ENCODE results near the gene COL13A1.

COL13A1 gene

DNA sequence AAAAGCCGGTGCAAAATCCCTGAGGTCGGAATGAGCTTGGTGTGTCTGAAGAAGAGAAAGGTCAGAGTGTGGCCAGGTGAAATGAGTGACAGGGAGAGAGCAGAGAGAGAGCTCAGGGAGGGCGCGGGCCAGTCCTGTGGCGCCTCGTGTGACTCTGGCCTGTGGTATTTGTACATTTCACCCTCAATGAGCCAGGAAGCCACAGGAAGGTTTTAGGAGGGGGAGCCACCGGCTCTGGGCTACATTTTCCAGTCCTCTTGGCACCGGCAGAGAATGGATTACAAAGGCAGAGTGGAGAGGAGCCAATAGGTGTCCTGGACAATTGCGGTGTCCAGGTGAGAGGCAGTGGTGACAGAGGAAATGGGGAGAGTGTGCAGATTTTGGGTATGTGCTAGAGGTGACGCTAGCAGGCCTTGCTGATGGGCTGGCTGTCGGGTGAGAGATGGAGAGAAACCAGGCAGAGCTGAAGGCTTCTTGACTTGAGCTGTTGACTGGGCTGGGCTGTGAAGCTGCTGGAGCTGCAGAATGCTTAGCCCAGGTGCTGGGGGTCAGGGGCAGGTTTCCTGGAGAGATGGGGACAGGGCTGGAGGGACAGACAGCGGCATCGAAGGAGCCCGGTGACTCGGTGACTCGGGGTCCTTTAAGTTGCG is 38.1 kb downstream of the COL13A1 start:
- H3K27me3 ChIP-seq (replicated peaks; ENCODE audit: control insufficient read depth, insufficient read depth, low read length, poor library complexity, severe bottlenecking) = no peaks in the 10 kb centered on the region
- DNase-seq = no peak
- H3K27ac ChIP-seq (ENCODE audit: insufficient read depth, low read length, poor library complexity, severe bottlenecking) = no peak overlapping the region
- H3K4me3 ChIP-seq (ENCODE audit: insufficient read depth, low read depth, low read length, poor library complexity, severe bottlenecking) = no peak overlapping the region
- H3K9me3 ChIP-seq (ENCODE audit: control insufficient read depth, low read length) = no peaks in the 10 kb centered on the region
- H3K4me1 ChIP-seq (ENCODE audit: control insufficient read depth, insufficient read depth, low read length, poor library complexity, severe bottlenecking) = no peaks in the 10 kb centered on the region
- H3K36me3 ChIP-seq (ENCODE audit: control insufficient read depth, insufficient read depth, low read length) = no peaks in the 10 kb centered on the region

DNA sequence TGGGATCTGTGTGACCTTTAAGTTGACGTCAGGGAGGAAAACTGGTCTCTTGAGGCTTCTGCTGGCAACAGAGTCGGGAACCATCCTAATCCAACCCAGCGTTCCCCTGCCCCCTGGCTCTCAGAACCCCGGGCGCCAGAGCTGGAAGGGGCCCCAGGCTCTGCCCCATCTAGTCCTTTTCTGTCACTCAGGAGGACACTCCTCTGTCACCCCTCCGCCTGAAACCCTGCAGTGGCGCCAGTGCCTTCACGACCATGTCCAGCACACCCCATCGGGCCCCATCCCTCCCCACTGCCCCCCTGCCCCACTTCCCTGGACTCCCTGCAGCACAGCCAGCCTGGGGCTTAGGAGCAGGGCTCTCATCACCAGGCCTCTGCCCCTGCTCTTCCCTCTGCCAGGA is 39.1 kb downstream of the COL13A1 start:
- no peaks in the 10 kb centered on the region for H3K27me3 ChIP-seq (replicated peaks; ENCODE audit: control insufficient read depth, insufficient read depth, low read length, poor library complexity, severe bottlenecking)
- no peaks in the 10 kb centered on the region for H3K36me3 ChIP-seq (ENCODE audit: control insufficient read depth, insufficient read depth, low read length)
- H3K9me3 ChIP-seq (ENCODE audit: control insufficient read depth, low read length) = no peaks in the 10 kb centered on the region
- H3K27ac ChIP-seq (ENCODE audit: insufficient read depth, low read length, poor library complexity, severe bottlenecking) = no peak overlapping the region
- DNase-seq = no peak
- no peaks in the 10 kb centered on the region for H3K4me1 ChIP-seq (ENCODE audit: control insufficient read depth, insufficient read depth, low read length, poor library complexity, severe bottlenecking)
- no peak overlapping the region for H3K4me3 ChIP-seq (ENCODE audit: insufficient read depth, low read depth, low read length, poor library complexity, severe bottlenecking)

DNA sequence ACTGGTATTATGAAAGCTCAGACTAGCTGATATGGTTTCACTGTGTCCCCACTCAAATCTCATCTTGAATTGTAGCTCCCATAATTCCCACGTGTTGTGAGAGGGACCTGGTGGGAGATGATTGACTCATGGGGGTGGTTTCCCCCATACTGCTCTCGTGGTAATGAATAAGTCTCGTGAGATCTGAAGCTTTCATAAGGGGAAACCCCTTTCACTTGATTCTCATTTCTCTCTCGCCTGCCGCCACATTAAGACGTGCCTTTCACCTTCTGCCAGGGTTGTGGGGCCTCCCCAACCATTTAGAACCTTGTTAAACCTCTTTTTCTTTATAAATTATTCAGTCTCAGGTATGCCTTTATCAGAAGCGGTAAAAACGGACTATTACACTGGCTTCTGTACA is 40.3 kb downstream of the COL13A1 start:
- H3K4me3 ChIP-seq (ENCODE audit: insufficient read depth, low read depth, low read length, poor library complexity, severe bottlenecking) = no peak overlapping the region
- no peak for DNase-seq
- no peaks in the 10 kb centered on the region for H3K27me3 ChIP-seq (replicated peaks; ENCODE audit: control insufficient read depth, insufficient read depth, low read length, poor library complexity, severe bottlenecking)
- H3K9me3 ChIP-seq (ENCODE audit: control insufficient read depth, low read length) = no peaks in the 10 kb centered on the region
- H3K36me3 ChIP-seq (ENCODE audit: control insufficient read depth, insufficient read depth, low read length) = no peaks in the 10 kb centered on the region
- no peak overlapping the region for H3K27ac ChIP-seq (ENCODE audit: insufficient read depth, low read length, poor library complexity, severe bottlenecking)
- no peaks in the 10 kb centered on the region for H3K4me1 ChIP-seq (ENCODE audit: control insufficient read depth, insufficient read depth, low read length, poor library complexity, severe bottlenecking)

DNA sequence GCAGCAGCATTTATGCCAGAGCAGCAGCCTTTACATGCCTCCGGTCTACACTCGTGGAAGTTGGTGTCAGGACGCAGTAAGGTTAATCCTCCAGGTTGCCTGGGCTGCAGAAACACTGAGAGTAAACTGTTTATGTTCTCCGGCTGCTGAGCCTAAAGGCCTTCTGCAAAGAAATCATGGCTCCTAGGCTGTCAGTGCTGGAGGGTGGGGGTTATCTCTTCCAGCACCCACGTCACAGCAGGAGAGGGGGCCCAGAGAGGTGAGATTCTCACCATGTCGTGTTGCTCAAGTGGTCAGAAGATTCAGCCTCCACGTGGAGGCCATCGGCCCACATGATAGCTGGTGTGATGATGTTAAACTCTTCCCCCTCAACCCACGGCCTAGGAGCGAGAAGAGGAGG is 41.2 kb downstream of the COL13A1 start:
- Histone ChIP-seq H3K27ac (ENCODE audit: insufficient read depth, low read length, poor library complexity, severe bottlenecking) (no peak overlapping the region), H3K4me3 (ENCODE audit: insufficient read depth, low read depth, low read length, poor library complexity, severe bottlenecking) (no peak overlapping the region), H3K9me3 (ENCODE audit: control insufficient read depth, low read length) (no peaks in the 10 kb centered on the region), H3K4me1 (ENCODE audit: control insufficient read depth, insufficient read depth, low read length, poor library complexity, severe bottlenecking) (no peaks in the 10 kb centered on the region), H3K36me3 (ENCODE audit: control insufficient read depth, insufficient read depth, low read length) (no peaks in the 10 kb centered on the region), H3K27me3 (replicated peaks; ENCODE audit: control insufficient read depth, insufficient read depth, low read length, poor library complexity, severe bottlenecking) (no peaks in the 10 kb centered on the region)
- DNase-seq = no peak

DNA sequence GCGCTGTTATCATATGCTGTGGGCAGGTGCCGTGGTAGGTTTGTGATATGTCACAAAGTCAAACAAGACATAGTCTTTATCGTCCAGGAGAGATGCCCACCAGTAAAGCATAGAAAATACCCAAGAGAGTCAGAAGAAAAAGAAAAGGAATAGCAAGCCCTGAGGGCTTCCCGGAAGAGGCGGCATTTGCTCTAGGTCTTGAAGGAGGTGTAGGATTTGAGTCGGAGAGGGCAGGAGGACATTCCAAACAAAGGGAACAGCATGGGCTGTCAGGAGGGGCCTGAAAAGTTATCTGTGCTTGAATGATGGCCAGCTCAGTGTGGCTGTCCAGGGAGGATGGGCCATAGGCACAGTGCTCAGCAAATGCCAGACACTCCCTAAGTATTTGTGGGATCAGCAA is 42.2 kb downstream of the COL13A1 start:
- Histone ChIP-seq H3K27ac (ENCODE audit: insufficient read depth, low read length, poor library complexity, severe bottlenecking) (no peak overlapping the region), H3K9me3 (ENCODE audit: control insufficient read depth, low read length) (no peaks in the 10 kb centered on the region), H3K4me1 (ENCODE audit: control insufficient read depth, insufficient read depth, low read length, poor library complexity, severe bottlenecking) (no peaks in the 10 kb centered on the region), H3K4me3 (ENCODE audit: insufficient read depth, low read depth, low read length, poor library complexity, severe bottlenecking) (no peak overlapping the region), H3K27me3 (replicated peaks; ENCODE audit: control insufficient read depth, insufficient read depth, low read length, poor library complexity, severe bottlenecking) (no peaks in the 10 kb centered on the region), H3K36me3 (ENCODE audit: control insufficient read depth, insufficient read depth, low read length) (no peaks in the 10 kb centered on the region)
- no peak for DNase-seq

DNA sequence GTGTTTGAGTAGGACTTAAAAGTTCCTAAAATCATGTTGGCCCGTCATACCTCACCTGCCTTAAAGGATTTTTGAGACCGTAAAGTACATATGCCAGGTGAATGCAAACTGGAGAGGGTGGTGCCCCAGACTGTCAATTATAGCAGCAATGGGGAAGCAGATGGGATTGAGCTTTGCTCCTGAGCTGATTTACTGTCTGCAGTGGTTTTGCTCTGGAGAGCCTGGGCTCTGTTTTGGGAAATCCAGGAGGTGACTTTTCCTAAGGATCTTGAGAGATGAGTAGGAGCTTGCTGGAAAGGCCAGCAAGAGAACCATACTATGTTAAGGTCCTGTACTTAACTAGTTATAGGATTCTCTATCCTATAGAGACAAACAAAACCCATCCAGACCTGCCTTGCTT is 43.0 kb downstream of the COL13A1 start:
- H3K27me3 ChIP-seq (replicated peaks; ENCODE audit: control insufficient read depth, insufficient read depth, low read length, poor library complexity, severe bottlenecking) = no peaks in the 10 kb centered on the region
- H3K4me3 ChIP-seq (ENCODE audit: insufficient read depth, low read depth, low read length, poor library complexity, severe bottlenecking) = no peak overlapping the region
- H3K27ac ChIP-seq (ENCODE audit: insufficient read depth, low read length, poor library complexity, severe bottlenecking) = no peak overlapping the region
- no peak for DNase-seq
- no peaks in the 10 kb centered on the region for H3K36me3 ChIP-seq (ENCODE audit: control insufficient read depth, insufficient read depth, low read length)
- H3K9me3 ChIP-seq (ENCODE audit: control insufficient read depth, low read length) = no peaks in the 10 kb centered on the region
- no peaks in the 10 kb centered on the region for H3K4me1 ChIP-seq (ENCODE audit: control insufficient read depth, insufficient read depth, low read length, poor library complexity, severe bottlenecking)

DNA sequence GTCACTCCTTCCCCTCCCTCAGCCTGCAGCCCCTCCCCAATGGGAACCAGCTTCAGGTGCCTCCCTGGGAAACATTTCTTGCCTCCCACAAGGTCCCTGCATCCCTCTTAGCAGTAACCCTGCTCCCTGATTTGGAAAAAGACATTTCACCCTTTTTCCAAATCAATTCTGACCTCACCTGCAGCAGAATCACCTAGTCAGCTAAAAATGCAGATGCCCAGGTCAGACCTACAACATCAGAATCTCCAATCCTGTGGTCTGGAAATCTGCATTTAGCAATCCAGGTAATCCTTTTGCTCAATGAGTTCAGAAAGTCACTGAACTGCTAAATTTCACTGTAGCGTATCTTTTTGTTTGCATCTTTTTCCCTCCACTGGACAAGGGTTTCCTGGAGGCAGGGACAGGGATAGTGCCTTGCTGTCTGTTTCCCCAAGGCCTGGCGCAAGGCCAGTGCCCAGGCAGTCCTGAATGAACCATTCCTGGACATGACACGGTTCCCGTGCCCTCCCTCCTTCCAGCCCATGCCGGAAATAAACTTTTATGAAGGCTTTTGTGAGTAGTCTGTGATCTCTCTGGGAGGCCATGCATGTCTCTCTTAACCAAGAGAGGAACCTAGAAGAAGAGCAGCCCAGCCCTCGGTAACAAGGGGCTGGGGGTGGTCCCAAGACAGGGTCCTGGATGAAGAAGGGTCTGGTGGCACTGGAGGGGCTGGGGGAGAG is 44.0 kb downstream of the COL13A1 start:
- H3K27me3 ChIP-seq (replicated peaks; ENCODE audit: control insufficient read depth, insufficient read depth, low read length, poor library complexity, severe bottlenecking) = no peaks in the 10 kb centered on the region
- no peak overlapping the region for H3K27ac ChIP-seq (ENCODE audit: insufficient read depth, low read length, poor library complexity, severe bottlenecking)
- H3K4me3 ChIP-seq (ENCODE audit: insufficient read depth, low read depth, low read length, poor library complexity, severe bottlenecking) = no peak overlapping the region
- H3K9me3 ChIP-seq (ENCODE audit: control insufficient read depth, low read length) = no peaks in the 10 kb centered on the region
- no peaks in the 10 kb centered on the region for H3K4me1 ChIP-seq (ENCODE audit: control insufficient read depth, insufficient read depth, low read length, poor library complexity, severe bottlenecking)
- no peaks in the 10 kb centered on the region for H3K36me3 ChIP-seq (ENCODE audit: control insufficient read depth, insufficient read depth, low read length)
- DNase-seq = no peak

DNA sequence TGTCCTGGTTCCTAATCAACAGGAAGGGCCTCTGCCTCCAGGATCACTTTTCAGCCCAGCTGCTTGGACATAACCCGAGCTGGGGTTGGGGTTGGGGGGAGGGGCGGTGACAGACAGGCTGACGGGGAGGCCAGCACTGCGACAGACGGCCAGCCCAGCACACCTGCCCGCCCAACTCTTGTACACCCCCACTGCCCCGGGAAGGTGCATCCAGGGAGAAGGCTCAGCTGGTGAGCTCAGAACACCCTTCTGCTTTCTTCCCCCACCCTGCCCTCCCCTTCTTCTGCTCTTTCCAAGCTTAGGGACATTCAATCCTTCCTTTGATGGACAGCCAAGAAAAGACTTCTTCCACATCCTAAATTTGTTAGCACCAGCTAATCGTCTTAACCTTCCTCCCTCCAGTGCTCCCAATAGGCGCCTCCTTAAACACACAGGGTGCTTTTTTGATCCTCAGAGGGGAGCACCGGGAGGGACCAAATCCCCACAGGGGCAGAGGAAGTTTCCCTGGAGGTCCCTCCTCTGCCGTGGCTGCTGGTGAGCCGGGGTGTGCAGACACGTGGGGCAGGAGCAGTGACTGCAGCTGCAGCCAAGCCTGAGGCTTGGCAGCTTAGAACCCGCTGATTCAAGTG is 44.7 kb downstream of the COL13A1 start:
- Histone ChIP-seq H3K27ac (ENCODE audit: insufficient read depth, low read length, poor library complexity, severe bottlenecking) (no peak overlapping the region), H3K4me3 (ENCODE audit: insufficient read depth, low read depth, low read length, poor library complexity, severe bottlenecking) (no peak overlapping the region), H3K27me3 (replicated peaks; ENCODE audit: control insufficient read depth, insufficient read depth, low read length, poor library complexity, severe bottlenecking) (no peaks in the 10 kb centered on the region), H3K9me3 (ENCODE audit: control insufficient read depth, low read length) (no peaks in the 10 kb centered on the region), H3K4me1 (ENCODE audit: control insufficient read depth, insufficient read depth, low read length, poor library complexity, severe bottlenecking) (no peaks in the 10 kb centered on the region), H3K36me3 (ENCODE audit: control insufficient read depth, insufficient read depth, low read length) (no peaks in the 10 kb centered on the region)
- no peak for DNase-seq

DNA sequence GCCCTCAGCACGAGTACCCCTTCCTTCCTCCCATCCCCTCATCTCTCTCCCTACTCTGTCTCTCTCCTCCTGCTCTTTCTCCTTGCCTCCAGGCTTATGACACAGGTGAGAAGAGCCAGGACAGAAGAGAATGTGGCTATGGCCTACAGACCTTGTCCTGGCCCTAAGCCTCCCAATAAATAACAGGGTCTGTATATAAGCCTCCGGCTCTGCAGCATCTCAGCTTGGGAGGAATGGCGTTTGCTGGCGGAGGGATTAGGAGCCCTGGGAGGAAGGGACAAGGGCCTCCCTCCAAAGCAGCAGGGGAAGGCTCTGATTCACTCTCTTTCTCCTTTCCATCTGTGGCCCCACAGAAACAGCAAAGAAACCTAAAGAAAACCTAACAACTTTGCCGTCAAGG is 45.8 kb downstream of the COL13A1 start:
- Histone ChIP-seq H3K27me3 (replicated peaks; ENCODE audit: control insufficient read depth, insufficient read depth, low read length, poor library complexity, severe bottlenecking) (no peaks in the 10 kb centered on the region), H3K27ac (ENCODE audit: insufficient read depth, low read length, poor library complexity, severe bottlenecking) (no peak overlapping the region), H3K4me3 (ENCODE audit: insufficient read depth, low read depth, low read length, poor library complexity, severe bottlenecking) (no peak overlapping the region), H3K4me1 (ENCODE audit: control insufficient read depth, insufficient read depth, low read length, poor library complexity, severe bottlenecking) (no peaks in the 10 kb centered on the region), H3K9me3 (ENCODE audit: control insufficient read depth, low read length) (no peaks in the 10 kb centered on the region), H3K36me3 (ENCODE audit: control insufficient read depth, insufficient read depth, low read length) (no peaks in the 10 kb centered on the region)
- DNase-seq = no peak

DNA sequence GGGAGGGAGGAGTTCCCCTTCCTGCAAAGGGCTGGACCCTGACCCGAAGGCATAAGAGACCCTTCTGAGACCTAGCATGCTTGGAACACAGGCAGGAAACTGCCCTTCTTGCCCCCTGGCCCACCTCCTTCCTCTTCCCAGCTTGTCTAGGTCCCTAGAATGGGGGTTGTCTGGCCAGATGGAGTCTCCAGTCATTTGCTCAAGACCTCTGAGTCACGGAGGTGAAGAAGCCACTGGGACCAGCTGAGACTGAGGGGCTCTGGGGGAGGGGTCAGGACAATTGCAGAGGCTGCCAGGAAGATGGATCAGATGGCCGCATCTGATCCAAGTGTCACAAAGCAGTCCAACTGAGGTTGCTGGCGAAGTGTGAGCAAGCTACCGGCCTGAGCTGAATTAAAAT is 46.2 kb downstream of the COL13A1 start:
- no peaks in the 10 kb centered on the region for H3K4me1 ChIP-seq (ENCODE audit: control insufficient read depth, insufficient read depth, low read length, poor library complexity, severe bottlenecking)
- H3K27ac ChIP-seq (ENCODE audit: insufficient read depth, low read length, poor library complexity, severe bottlenecking) = no peak overlapping the region
- H3K27me3 ChIP-seq (replicated peaks; ENCODE audit: control insufficient read depth, insufficient read depth, low read length, poor library complexity, severe bottlenecking) = no peaks in the 10 kb centered on the region
- no peak overlapping the region for H3K4me3 ChIP-seq (ENCODE audit: insufficient read depth, low read depth, low read length, poor library complexity, severe bottlenecking)
- H3K9me3 ChIP-seq (ENCODE audit: control insufficient read depth, low read length) = no peaks in the 10 kb centered on the region
- DNase-seq = no peak
- no peaks in the 10 kb centered on the region for H3K36me3 ChIP-seq (ENCODE audit: control insufficient read depth, insufficient read depth, low read length)
